Measurements from ENCODE around the gene PEAK1.

The PEAK1 gene

GRCh38 chr15:77120576-77120975 is 299.3 kb downstream of the PEAK1 start:
- no peak for DNase-seq

DNA sequence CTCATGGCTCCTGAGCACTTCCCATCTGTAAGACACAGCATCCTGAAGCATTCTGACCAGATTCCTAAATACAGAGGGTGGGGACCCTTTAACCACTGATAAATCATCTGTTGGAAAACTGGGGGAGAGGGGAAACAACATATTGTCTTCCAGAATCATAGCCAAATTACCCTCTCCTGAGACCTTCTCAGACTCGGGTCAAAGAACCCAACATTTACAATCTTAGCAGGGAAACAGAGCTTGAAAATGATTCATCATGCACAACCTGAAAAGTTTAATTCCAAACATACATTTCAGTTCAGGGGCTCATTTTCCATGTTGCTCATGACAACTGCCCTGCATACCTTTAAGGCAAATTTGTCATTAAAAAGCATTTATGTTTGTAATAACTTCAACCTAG is 300.5 kb downstream of the PEAK1 start:
- no peak for DNase-seq

- no peak for DNase-seq
Measured at GRCh38 chr15:77118882-77119321, 301.0 kb downstream of the PEAK1 start.

DNA sequence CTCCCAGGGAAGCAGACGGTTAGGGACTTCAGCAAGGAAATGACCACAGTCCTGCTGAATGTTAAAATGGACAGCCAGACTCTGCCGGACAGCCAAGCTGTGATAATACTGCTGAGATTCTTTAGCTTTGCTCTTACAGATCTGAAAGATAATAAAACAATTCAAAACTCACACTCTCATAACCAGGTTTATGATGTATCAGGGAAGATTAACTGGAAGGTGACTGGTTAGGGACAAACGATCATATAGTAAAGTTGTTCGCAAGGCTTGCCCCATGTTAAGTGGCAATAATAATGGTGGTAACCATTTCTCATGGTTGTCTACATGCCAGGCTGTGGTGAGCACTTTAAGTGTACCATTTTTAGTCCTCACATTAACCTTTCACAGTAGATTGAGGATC is 304.7 kb downstream of the PEAK1 start:
- no peak for DNase-seq

- DNase-seq, result no peak
Measured at GRCh38 chr15:77112838-77113504, 306.9 kb downstream of the PEAK1 start.

- no peak for DNase-seq
Measured at GRCh38 chr15:77111789-77112188, 308.1 kb downstream of the PEAK1 start.

GRCh38 chr15:77107531-77108355 is 312.2 kb downstream of the PEAK1 start:
- peak; percentile 58 for DNase-seq

DNA sequence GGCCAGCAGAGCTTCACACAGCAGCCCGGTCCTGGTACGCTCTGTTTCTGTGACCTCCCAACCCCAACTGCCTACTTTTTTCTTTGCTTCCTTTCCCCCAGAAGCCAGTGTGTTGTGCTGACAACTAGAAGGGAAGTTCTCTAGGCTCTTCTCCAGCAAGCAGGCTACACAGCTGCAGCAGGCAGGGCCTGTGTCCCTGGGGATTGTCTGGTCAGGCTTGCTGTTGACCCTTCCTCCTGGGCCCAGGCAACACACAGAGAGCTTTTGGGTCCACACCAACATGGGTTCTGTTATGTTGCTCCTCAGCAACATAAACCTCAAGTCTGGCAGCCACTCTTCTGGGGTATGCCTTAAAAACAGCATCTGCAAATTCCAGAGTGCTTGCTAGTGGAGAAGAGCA is 312.8 kb downstream of the PEAK1 start:
- DNase-seq, result no peak

GRCh38 chr15:77104155-77104554 is 315.7 kb downstream of the PEAK1 start:
- no peak for DNase-seq

GRCh38 chr15:77099741-77100463 is 320.0 kb downstream of the PEAK1 start:
- no peak for DNase-seq

GRCh38 chr15:77098572-77098971 is 321.3 kb downstream of the PEAK1 start:
- no peak for DNase-seq

DNA sequence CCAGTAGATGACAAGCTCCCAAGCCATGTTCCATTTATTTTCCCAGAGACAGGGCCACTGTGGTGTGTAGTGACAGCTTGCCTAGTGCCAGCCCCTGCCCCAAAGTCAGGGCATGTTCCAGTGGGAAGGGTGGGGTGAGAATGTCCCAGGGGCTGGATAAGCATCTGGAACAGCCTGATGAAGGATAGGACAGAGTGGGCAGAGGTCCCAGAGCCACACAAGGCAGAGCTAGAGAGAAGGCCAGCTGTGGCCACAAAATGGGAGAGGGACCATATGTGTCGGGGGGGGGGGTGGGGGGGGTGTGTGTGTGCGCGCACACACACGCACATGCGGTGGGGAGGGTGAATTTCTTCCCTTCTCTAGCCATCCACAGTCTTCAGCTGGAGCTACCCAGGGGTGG is 322.0 kb downstream of the PEAK1 start:
- DNase-seq, result no peak

DNA sequence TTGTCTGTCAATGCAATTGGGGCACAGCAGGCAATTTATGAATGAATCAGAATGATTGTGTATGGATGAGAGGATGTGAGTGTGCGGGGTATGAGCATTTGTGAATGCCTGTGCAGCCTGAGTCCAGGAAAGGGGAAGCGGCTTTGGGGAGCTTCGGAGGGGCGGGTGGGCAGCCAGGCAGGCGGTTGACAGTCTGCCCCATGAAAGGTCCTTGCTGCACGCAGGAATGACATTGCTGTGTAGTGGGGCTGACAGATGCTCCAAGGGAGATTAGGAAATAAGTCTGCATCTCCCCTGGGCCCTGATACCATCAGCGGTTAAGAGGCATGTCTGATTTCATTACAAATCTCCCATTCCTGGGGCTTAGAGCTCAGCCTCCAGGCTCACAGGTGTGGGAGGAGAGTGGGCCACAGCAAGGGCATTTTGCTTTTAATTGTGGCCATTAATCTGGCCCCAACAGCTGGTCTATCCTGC is 322.6 kb downstream of the PEAK1 start:
- no peak for DNase-seq

GRCh38 chr15:77096541-77096940 is 323.4 kb downstream of the PEAK1 start:
- DNase-seq, result no peak

DNA sequence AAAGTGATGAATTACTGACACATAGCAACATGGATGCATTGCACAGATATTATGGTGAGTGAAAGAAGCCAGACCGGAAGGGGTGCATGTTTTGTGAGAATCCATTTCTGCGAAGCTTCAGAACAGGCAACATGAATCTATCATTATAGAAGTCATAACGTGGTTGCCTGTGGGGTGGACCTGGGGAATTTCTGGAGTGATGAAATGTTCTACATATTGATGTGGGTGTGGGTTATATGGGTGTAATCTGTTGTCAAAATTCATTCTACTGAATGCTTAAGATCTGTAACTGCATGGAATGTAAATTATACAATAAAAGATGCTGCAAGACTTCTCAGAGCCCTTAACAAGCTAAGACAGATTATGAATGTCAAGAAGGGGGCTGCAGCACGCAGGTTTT is 323.8 kb downstream of the PEAK1 start:
- DNase-seq, result no peak

GRCh38 chr15:77094397-77095030 is 325.4 kb downstream of the PEAK1 start:
- DNase-seq, result no peak

GRCh38 chr15:77093436-77093835 is 326.5 kb downstream of the PEAK1 start:
- no peak for DNase-seq

DNA sequence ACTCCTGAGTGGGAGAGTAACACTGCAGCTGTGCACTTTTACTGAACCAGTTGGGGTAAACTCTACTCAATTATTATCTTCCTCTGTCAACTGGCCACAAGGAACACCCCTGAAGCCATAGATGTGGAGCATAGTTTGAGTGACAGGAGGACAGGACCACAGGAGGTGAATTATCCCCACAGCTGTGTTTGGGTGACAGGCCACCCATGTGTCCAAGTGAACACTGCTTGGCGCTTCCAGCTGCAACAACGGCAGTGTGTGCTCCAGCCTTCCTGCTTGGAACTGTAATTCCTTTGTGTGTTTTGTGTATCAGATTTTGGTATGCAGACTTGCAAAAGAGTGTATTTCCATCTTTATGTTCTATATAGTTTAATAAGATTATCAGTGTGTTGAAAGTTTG is 328.8 kb downstream of the PEAK1 start:
- no peak for DNase-seq

- no peak for DNase-seq
Measured at GRCh38 chr15:77087213-77087612, 332.7 kb downstream of the PEAK1 start.

- DNase-seq, result no peak
Measured at GRCh38 chr15:77085297-77085696, 334.6 kb downstream of the PEAK1 start.

GRCh38 chr15:77084436-77084835 is 335.5 kb downstream of the PEAK1 start:
- no peak for DNase-seq

GRCh38 chr15:77083381-77084160 is 336.3 kb downstream of the PEAK1 start:
- peak; percentile 80 for DNase-seq

Measured in activated CD8-positive, alpha-beta memory T cell treated with anti-CD3 and anti-CD28 coated beads, Interleukin-2, amount 50 U/mL, for 48 hours (primary cell).